Tibial nerve (tissue), 4 donors: Measurements from ENCODE around the gene SLC45A3. TPM values are rescaled to one million over a fixed set of nuclear protein-coding genes. Genes with fewer than 3 reads are reported as not detected.

Experiments
- DNase-seq, 2 donors: peaks; one replicate each; pipeline ENCODE4 v3.0.0-alpha.2; 2019; ENCODE audit warnings: low spot score in 2 of 2
- H3K27ac ChIP-seq, 4 donors: fragments of 200-600 bp; sonication (generic) in 3 of 4; one replicate each; pipeline ENCODE4 v1.5.1; 2017 to 2019; ENCODE audit warnings: mild to moderate bottlenecking in 1 of 4
- H3K27me3 ChIP-seq, 2 donors: fragments of 200-600 bp; sonication (generic) in 1 of 2; one replicate each; pipeline versions ENCODE4 v1.5.1 to v1.6.0; 2017 to 2019
- H3K36me3 ChIP-seq, 3 donors: fragments of 200-600 bp; sonication (generic); one replicate each; pipeline ENCODE4 v1.5.1; 2018 to 2019
- H3K4me1 ChIP-seq, 4 donors: fragments of 200-600 bp; sonication (generic) in 3 of 4; one replicate each; pipeline ENCODE4 v1.5.1; 2017 to 2019
- H3K4me3 ChIP-seq, 4 donors: fragments of 200-600 bp; sonication (generic) in 3 of 4; one replicate each; pipeline ENCODE4 v1.5.1; 2017 to 2019; ENCODE audit warnings: mild to moderate bottlenecking in 1 of 4, moderate library complexity in 1 of 4
- H3K9me3 ChIP-seq, 4 donors: fragments of 200-600 bp; sonication (generic) in 3 of 4; one replicate each; pipeline ENCODE4 v1.5.1; 2017 to 2019
- EP300 ChIP-seq, 2 donors: sonication (generic); formaldehyde crosslinking; IDR thresholded peaks; one replicate each; pipeline ENCODE4 v1.6.1; 2017; ENCODE audit warnings: antibody characterized with exemption in 2 of 2, mild to moderate bottlenecking in 1 of 2
- POLR2A ChIP-seq, 2 donors: fragments of 450-650 bp; IDR thresholded peaks; one replicate each; pipeline ENCODE4 v1.6.1; 2017; ENCODE audit warnings: antibody characterized with exemption in 2 of 2, mild to moderate bottlenecking in 2 of 2, moderate library complexity in 2 of 2
- WGBS, 2 donors: methylation state at CpG; one replicate each; pipeline ENCODE4 v1.1.5; 2018; 5-methylcytosine and 5-hydroxymethylcytosine counted together
- total RNA-seq, 4 donors: library from RNA; depleted of rRNA; stranded (reverse); fragments of >200 nt; gene quantifications; one replicate each; pipeline ENCODE4 v1.1.0, GENCODE V29; 2016
- TF ChIP-seq, protein P1 (sequence below), 5 experiments: fragments of 200-600 bp in 3 of 5; fragments of 450-650 bp in 2 of 5; sonication (generic) in 3 of 5; IDR thresholded peaks; one replicate each; pipeline ENCODE4 v1.5.1; 2016 to 2019; ENCODE audit warnings: antibody characterized with exemption in 5 of 5, mild to moderate bottlenecking in 3 of 5, moderate library complexity in 2 of 5

The SLC45A3 gene
- total RNA-seq, 4 donors from 2014 or later = 0.44 to 2.9 (median 1.3) TPM

- Histone ChIP-seq H3K4me3 (no peak overlapping the region), H3K36me3 (no peaks in the 10 kb centered on the region), H3K4me1 (no peaks in the 10 kb centered on the region), H3K27me3 (no peaks in the 10 kb centered on the region), H3K27ac (no peak overlapping the region), H3K9me3 (no peaks in the 10 kb centered on the region)
- DNase-seq = no peak
- TF ChIP-seq, protein P1, sequence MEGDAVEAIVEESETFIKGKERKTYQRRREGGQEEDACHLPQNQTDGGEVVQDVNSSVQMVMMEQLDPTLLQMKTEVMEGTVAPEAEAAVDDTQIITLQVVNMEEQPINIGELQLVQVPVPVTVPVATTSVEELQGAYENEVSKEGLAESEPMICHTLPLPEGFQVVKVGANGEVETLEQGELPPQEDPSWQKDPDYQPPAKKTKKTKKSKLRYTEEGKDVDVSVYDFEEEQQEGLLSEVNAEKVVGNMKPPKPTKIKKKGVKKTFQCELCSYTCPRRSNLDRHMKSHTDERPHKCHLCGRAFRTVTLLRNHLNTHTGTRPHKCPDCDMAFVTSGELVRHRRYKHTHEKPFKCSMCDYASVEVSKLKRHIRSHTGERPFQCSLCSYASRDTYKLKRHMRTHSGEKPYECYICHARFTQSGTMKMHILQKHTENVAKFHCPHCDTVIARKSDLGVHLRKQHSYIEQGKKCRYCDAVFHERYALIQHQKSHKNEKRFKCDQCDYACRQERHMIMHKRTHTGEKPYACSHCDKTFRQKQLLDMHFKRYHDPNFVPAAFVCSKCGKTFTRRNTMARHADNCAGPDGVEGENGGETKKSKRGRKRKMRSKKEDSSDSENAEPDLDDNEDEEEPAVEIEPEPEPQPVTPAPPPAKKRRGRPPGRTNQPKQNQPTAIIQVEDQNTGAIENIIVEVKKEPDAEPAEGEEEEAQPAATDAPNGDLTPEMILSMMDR (IDR thresholded peaks at IDR 0.05) = no peak
- no peak for TF ChIP-seq EP300 (IDR thresholded peaks at IDR 0.05)
- TF ChIP-seq POLR2A (IDR thresholded peaks at IDR 0.05) = no peak
- 80 to 86% methylated on average over 11 of the region's 11 CpGs for whole genome bisulfite sequencing, 2 donors
These were observed 27.3 kb downstream of the SLC45A3 start for GRCh38 chr1:205652984-205653383.

- Histone ChIP-seq H3K27ac (no peak overlapping the region), H3K4me3 (no peak overlapping the region), H3K36me3 (no peaks in the 10 kb centered on the region), H3K4me1 (no peaks in the 10 kb centered on the region), H3K27me3 (no peaks in the 10 kb centered on the region), H3K9me3 (no peaks in the 10 kb centered on the region)
- WGBS, 2 donors = 65 to 87% methylated on average over 1 of the region's 1 CpG
- DNase-seq = no peak
- TF ChIP-seq, protein P1 (IDR thresholded peaks at IDR 0.05) = no peak
- TF ChIP-seq EP300 (IDR thresholded peaks at IDR 0.05) = no peak
- TF ChIP-seq POLR2A (IDR thresholded peaks at IDR 0.05) = no peak
These were observed 30.1 kb downstream of the SLC45A3 start for GRCh38 chr1:205650241-205650640.

- TF ChIP-seq EP300 (IDR thresholded peaks at IDR 0.05) (no peak), POLR2A (IDR thresholded peaks at IDR 0.05) (no peak)
- TF ChIP-seq, protein P1 (IDR thresholded peaks at IDR 0.05) = no peak
- whole genome bisulfite sequencing, 2 donors = 75 to 80% methylated on average over 8 of the region's 8 CpGs
- no peaks in the 10 kb centered on the region for H3K27me3 ChIP-seq
- H3K27ac ChIP-seq = no peak overlapping the region
- H3K9me3 ChIP-seq = no peaks in the 10 kb centered on the region
- no peak overlapping the region for H3K4me3 ChIP-seq
- no peaks in the 10 kb centered on the region for H3K36me3 ChIP-seq
- DNase-seq = no peak
- H3K4me1 ChIP-seq = no peaks in the 10 kb centered on the region
These were observed 34.8 kb downstream of the SLC45A3 start for GRCh38 chr1:205645519-205645918.

GRCh38 chr1:205642679-205643307 is 37.5 kb downstream of the SLC45A3 start:
- Histone ChIP-seq H3K27ac (no peak overlapping the region), H3K36me3 (no peaks in the 10 kb centered on the region), H3K27me3 (no peaks in the 10 kb centered on the region), H3K4me3 (no peak overlapping the region), H3K4me1 (no peaks in the 10 kb centered on the region), H3K9me3 (no peaks in the 10 kb centered on the region)
- WGBS, 2 donors = 90 to 96% methylated on average over 2 of the region's 2 CpGs
- DNase-seq = no peak
- TF ChIP-seq EP300 (IDR thresholded peaks at IDR 0.05) = no peak
- TF ChIP-seq, protein P1 (IDR thresholded peaks at IDR 0.05) = no peak
- TF ChIP-seq POLR2A (IDR thresholded peaks at IDR 0.05) = no peak

- no peaks in the 10 kb centered on the region for H3K36me3 ChIP-seq
- no peak overlapping the region for H3K4me3 ChIP-seq
- H3K27me3 ChIP-seq = no peaks in the 10 kb centered on the region
- H3K9me3 ChIP-seq = no peaks in the 10 kb centered on the region
- H3K4me1 ChIP-seq = peaks cover 0 to 14% (median 2%) of the 10 kb centered on the region in 4 donors
- no peak for DNase-seq
- TF ChIP-seq, protein P1 (IDR thresholded peaks at IDR 0.05) = no peak
- TF ChIP-seq POLR2A (IDR thresholded peaks at IDR 0.05) (no peak), EP300 (IDR thresholded peaks at IDR 0.05) (no peak)
- WGBS, 2 donors = 93 to 96% methylated on average over 1 of the region's 1 CpG
- H3K27ac ChIP-seq = no peak overlapping the region
These were observed 40.7 kb downstream of the SLC45A3 start for GRCh38 chr1:205639567-205639966.
